Colon (tissue), 2 donors: ENCODE data around the gene RGP1.

ENCODE experiments used
- FAIRE-seq: peaks from 2 replicates; lab custom pipeline; 2012; peaks lifted over from hg19 to GRCh38; lab: Jason Lieb, UNC
- donor health status: control.
- donor health status: control.

The RGP1 gene

GRCh38 chr9:35771943-35772342 is 22.9 kb downstream of the RGP1 start:
- FAIRE-seq: no peak

GRCh38 chr9:35774907-35775635 is 26.0 kb downstream of the RGP1 start:
- FAIRE-seq: no peak

- FAIRE-seq: no peak
These were observed 26.9 kb downstream of the RGP1 start for GRCh38 chr9:35776018-35776417.

- no peak for FAIRE-seq
These were observed 29.4 kb downstream of the RGP1 start for GRCh38 chr9:35778496-35778895.

GRCh38 chr9:35781066-35781465 is 32.0 kb downstream of the RGP1 start:
- FAIRE-seq: no peak

GRCh38 chr9:35783418-35783817 is 34.3 kb downstream of the RGP1 start:
- FAIRE-seq: peak; percentile 43

- no peak for FAIRE-seq
These were observed 40.5 kb downstream of the RGP1 start for GRCh38 chr9:35789541-35789940.

GRCh38 chr9:35790025-35790384 is 40.9 kb downstream of the RGP1 start:
- no peak for FAIRE-seq

GRCh38 chr9:35790385-35791296 is 41.6 kb downstream of the RGP1 start:
- FAIRE-seq: no peak

GRCh38 chr9:35791297-35791921 is 42.3 kb downstream of the RGP1 start, which contains the start of gene NPR2:
Gene NPR2, plus strand, starts transcription at chr9:35791591. Its CDS starts 818 bp downstream, at chr9:35792409.
- no peak for FAIRE-seq

GRCh38 chr9:35792024-35792813 is 43.1 kb downstream of the RGP1 start:
- FAIRE-seq: no peak

GRCh38 chr9:35792826-35793225 is 43.7 kb downstream of the RGP1 start:
- FAIRE-seq: no peak

- no peak for FAIRE-seq
These were observed 44.4 kb downstream of the RGP1 start for GRCh38 chr9:35793461-35793860.

GRCh38 chr9:35795695-35796094 is 46.6 kb downstream of the RGP1 start:
- FAIRE-seq: no peak

GRCh38 chr9:35797311-35798109 is 48.4 kb downstream of the RGP1 start:
- no peak for FAIRE-seq

- no peak for FAIRE-seq
These were observed 49.7 kb downstream of the RGP1 start for GRCh38 chr9:35798658-35799374.

- no peak for FAIRE-seq
These were observed 51.4 kb downstream of the RGP1 start for GRCh38 chr9:35800530-35800929.

GRCh38 chr9:35801328-35802128 is 52.4 kb downstream of the RGP1 start:
- no peak for FAIRE-seq

- no peak for FAIRE-seq
These were observed 57.0 kb downstream of the RGP1 start for GRCh38 chr9:35806101-35806500.
